ENCODE measurements around the gene FERD3L. TPM values are rescaled to one million over a fixed set of nuclear protein-coding genes. Genes with fewer than 3 reads are reported as not detected.

The FERD3L gene
- total RNA-seq, 1 donor from 2014 or later: not detected

DNA sequence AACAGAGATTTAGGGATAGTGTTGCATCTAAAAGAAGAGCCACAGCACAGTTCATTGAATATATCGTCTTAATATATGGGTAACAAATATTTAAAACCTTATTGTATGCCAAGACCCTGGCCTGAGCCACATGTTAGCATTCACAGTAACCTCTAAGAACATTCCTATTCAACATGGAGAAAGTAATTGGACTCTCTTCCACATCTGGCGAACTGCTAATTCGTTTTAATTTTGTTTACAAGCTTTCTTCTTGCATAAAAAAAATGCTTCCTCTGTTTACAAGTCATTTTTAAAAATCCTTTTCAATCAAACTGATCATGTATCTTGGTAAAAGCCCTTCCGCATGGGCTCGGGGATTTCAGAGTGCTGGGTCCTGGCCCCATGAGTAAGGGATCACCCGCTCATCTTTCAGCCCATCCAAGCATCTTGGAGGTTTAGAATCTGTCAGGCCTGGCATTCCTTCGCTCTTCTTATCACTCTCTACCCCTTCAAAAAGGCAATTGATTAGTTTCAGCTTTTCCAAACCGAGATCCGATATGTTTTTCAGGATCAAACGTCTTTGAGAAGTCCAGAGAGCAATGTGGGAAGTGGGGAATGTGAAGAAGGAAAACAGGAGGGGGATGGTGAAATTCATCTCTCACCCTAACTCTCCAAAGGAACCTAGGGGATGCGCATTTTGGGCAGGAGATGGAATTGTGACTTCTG lies 35.0 kb downstream of the FERD3L start:
- H3K4me3 Mint-ChIP-seq (ENCODE audit: unreplicated experiment): no peak overlapping the region
- H3K27me3 Mint-ChIP-seq (ENCODE audit: unreplicated experiment): peaks cover 21% of the 10 kb centered on the region
- no peaks in the 10 kb centered on the region for H3K36me3 Mint-ChIP-seq (ENCODE audit: low read depth, unreplicated experiment)
- no peaks in the 10 kb centered on the region for H3K9me3 Mint-ChIP-seq (ENCODE audit: unreplicated experiment)
- DNase-seq (ENCODE audit: low spot score): no peak
- no peak overlapping the region for H3K27ac Mint-ChIP-seq (ENCODE audit: unreplicated experiment)
- peaks cover 35% of the 10 kb centered on the region for H3K4me1 Mint-ChIP-seq (ENCODE audit: unreplicated experiment)
- TF ChIP-seq, protein P1, sequence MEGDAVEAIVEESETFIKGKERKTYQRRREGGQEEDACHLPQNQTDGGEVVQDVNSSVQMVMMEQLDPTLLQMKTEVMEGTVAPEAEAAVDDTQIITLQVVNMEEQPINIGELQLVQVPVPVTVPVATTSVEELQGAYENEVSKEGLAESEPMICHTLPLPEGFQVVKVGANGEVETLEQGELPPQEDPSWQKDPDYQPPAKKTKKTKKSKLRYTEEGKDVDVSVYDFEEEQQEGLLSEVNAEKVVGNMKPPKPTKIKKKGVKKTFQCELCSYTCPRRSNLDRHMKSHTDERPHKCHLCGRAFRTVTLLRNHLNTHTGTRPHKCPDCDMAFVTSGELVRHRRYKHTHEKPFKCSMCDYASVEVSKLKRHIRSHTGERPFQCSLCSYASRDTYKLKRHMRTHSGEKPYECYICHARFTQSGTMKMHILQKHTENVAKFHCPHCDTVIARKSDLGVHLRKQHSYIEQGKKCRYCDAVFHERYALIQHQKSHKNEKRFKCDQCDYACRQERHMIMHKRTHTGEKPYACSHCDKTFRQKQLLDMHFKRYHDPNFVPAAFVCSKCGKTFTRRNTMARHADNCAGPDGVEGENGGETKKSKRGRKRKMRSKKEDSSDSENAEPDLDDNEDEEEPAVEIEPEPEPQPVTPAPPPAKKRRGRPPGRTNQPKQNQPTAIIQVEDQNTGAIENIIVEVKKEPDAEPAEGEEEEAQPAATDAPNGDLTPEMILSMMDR (IDR thresholded peaks at IDR 0.05; ENCODE audit: unreplicated experiment): no peak

DNA sequence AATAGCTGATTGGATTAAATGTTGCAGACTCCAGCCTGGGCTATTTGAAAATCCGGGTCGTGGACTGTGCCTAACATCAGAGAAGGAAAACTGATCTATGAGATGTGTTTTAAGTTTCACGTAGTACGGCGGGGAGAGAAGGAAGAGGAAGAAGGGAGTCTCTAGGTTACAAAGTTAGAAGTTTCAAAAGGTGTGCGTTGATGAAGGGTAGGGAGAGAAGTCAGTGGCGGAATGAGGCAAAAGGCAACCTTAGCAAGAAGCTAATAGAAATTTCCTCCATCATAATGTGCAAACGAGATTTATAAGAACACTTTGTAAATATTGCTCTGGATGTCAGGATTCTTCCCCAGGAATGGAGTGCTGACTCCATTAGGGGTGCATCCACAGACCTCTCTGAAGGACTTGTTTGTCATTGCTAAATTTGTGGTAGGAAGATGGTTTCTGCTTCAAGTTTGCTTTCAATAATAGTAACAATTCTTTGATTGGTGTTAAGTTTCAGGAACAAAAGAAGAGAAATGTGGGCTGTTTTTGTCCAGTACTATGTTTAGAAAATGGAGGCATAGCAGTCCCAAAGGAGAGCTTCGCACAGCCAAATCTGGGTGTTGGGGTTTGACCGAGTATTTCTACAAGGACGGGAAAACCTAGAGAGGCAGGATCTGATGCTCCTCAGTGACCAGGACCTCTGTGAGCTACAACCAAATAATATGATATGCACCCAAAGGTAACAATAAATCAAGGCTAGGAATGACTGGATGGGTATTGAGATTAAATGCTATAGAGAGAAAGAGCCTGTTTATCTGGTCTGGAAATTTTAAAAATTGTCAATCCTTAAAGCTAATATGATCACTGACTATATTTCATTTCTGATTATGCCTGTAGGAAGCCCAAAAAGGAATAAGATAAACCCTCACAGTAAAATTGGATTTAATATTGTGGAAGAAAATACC lies 35.9 kb downstream of the FERD3L start:
- Mint-ChIP-seq H3K4me3 (ENCODE audit: unreplicated experiment) (no peak overlapping the region), H3K36me3 (ENCODE audit: low read depth, unreplicated experiment) (no peaks in the 10 kb centered on the region), H3K27ac (ENCODE audit: unreplicated experiment) (no peak overlapping the region), H3K27me3 (ENCODE audit: unreplicated experiment) (peaks cover 21% of the 10 kb centered on the region), H3K4me1 (ENCODE audit: unreplicated experiment) (peaks cover 35% of the 10 kb centered on the region), H3K9me3 (ENCODE audit: unreplicated experiment) (no peaks in the 10 kb centered on the region)
- TF ChIP-seq, protein P1 (IDR thresholded peaks at IDR 0.05; ENCODE audit: unreplicated experiment): no peak
- no peak for DNase-seq (ENCODE audit: low spot score)

DNA sequence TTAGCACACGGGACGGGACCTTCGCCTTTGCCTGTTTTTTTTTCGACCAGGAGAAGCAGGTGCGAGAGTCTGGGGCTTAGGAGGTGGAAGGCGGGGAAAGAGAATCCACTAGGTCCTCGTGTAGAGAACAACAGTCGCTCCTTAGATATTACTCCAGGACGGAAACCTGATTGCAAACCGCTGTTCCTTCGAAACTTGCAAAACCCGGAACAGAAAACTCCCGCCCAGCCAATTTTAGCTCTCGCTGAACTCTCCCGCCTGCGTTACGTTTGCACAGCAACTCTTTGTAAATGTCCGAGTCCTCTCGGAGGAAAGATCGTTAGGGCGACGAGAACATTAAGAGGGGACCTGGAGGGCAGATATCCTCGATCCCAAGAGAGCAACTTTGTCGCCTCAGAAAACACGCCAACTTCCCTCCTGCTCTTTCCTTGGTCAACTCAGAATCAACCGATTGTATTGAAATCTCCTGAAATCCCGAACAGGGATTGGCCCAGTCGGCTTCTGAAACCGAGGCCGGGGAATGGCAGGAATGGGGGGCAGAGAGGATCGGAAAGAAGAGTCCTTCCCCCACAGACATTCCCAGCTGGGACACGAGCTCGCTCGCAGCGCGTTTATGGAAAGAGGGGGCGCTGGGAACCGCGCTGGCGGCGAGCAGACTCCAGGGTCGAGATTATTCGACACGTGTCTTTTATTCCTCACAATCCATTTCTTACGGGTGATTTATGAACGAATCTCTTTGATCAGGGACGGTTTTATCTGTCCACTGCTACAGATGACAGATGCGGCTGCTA lies 37.7 kb downstream of the FERD3L start:
- Mint-ChIP-seq H3K9me3 (ENCODE audit: unreplicated experiment) (no peaks in the 10 kb centered on the region), H3K27me3 (ENCODE audit: unreplicated experiment) (peaks cover 23% of the 10 kb centered on the region), H3K27ac (ENCODE audit: unreplicated experiment) (no peak overlapping the region), H3K36me3 (ENCODE audit: low read depth, unreplicated experiment) (no peaks in the 10 kb centered on the region), H3K4me3 (ENCODE audit: unreplicated experiment) (peak overlapping the region; percentile 92), H3K4me1 (ENCODE audit: unreplicated experiment) (peaks cover 35% of the 10 kb centered on the region)
- TF ChIP-seq, protein P1 (IDR thresholded peaks at IDR 0.05; ENCODE audit: unreplicated experiment): no peak
- peak; percentile 42 for DNase-seq (ENCODE audit: low spot score)

DNA sequence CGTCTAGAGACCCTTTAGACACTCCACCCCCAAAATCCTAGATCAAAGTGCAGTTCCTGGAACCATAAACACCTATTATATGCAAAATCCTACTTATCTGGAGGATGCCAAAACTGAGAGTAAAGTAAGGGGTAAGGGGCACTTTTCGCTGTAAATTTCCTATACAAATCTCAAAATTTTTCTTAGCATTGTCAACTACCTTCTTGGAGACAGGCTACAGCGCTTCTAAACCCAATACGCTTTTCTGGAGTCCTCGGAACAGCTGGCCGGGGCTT lies 38.2 kb downstream of the FERD3L start:
- H3K4me3 Mint-ChIP-seq (ENCODE audit: unreplicated experiment): peak overlapping the region; percentile 92
- no peak overlapping the region for H3K27ac Mint-ChIP-seq (ENCODE audit: unreplicated experiment)
- H3K9me3 Mint-ChIP-seq (ENCODE audit: unreplicated experiment): no peaks in the 10 kb centered on the region
- DNase-seq (ENCODE audit: low spot score): no peak
- peaks cover 35% of the 10 kb centered on the region for H3K4me1 Mint-ChIP-seq (ENCODE audit: unreplicated experiment)
- H3K36me3 Mint-ChIP-seq (ENCODE audit: low read depth, unreplicated experiment): no peaks in the 10 kb centered on the region
- H3K27me3 Mint-ChIP-seq (ENCODE audit: unreplicated experiment): peaks cover 23% of the 10 kb centered on the region
- TF ChIP-seq, protein P1 (IDR thresholded peaks at IDR 0.05; ENCODE audit: unreplicated experiment): no peak

Data from endothelial cell (in vitro differentiated cells).